GM19463 (cell line): ENCODE measurements around the gene PAPPA2.

Source experiments
- ATAC-seq: cut with Tn5 transposase; IDR thresholded peaks from one replicate; pipeline ENCODE4 v1.9.1; 2021; ENCODE audit warnings: mild to moderate bottlenecking, moderate library complexity; ENCODE audit not compliant: unreplicated experiment

The PAPPA2 gene

GRCh38 chr1:176880955-176881595 is 418.1 kb downstream of the PAPPA2 start:
- peak; percentile 70 for ATAC-seq

GRCh38 chr1:176884286-176884685 is 421.3 kb downstream of the PAPPA2 start:
- no peak for ATAC-seq

- ATAC-seq, result no peak
Observed at GRCh38 chr1:176884911-176885310, 421.9 kb downstream of the PAPPA2 start.

- no peak for ATAC-seq
Observed at GRCh38 chr1:176885341-176885740, 422.4 kb downstream of the PAPPA2 start.

GRCh38 chr1:176885751-176886150 is 422.8 kb downstream of the PAPPA2 start:
- no peak for ATAC-seq

- ATAC-seq, result no peak
Observed at GRCh38 chr1:176888471-176889032, 425.6 kb downstream of the PAPPA2 start.

- ATAC-seq, result no peak
Observed at GRCh38 chr1:176893625-176894352, 430.8 kb downstream of the PAPPA2 start.

- ATAC-seq, result no peak
Observed at GRCh38 chr1:176894450-176894849, 431.5 kb downstream of the PAPPA2 start.
